ENCODE data around the gene MYCN.

The MYCN gene

GRCh38 chr2:15931319-15931890 is 8.9 kb upstream of the MYCN start:
- DNase-seq (ENCODE audit: low read depth): no peak

- DNase-seq (ENCODE audit: low read depth): no peak
These were observed 8.4 kb upstream of the MYCN start for GRCh38 chr2:15931950-15932349.

GRCh38 chr2:15932394-15933183 is 7.8 kb upstream of the MYCN start:
- no peak for DNase-seq (ENCODE audit: low read depth)

GRCh38 chr2:15933184-15933845 is 7.0 kb upstream of the MYCN start:
- DNase-seq (ENCODE audit: low read depth): no peak

GRCh38 chr2:15934291-15934945 is 5.9 kb upstream of the MYCN start:
- DNase-seq (ENCODE audit: low read depth): no peak

- DNase-seq (ENCODE audit: low read depth): no peak
These were observed 5.2 kb upstream of the MYCN start for GRCh38 chr2:15935189-15935588.

GRCh38 chr2:15935675-15936074 is 4.7 kb upstream of the MYCN start:
- DNase-seq (ENCODE audit: low read depth): no peak

- DNase-seq (ENCODE audit: low read depth): no peak
These were observed 3.9 kb upstream of the MYCN start for GRCh38 chr2:15936277-15937104.

- no peak for DNase-seq (ENCODE audit: low read depth)
These were observed 3.1 kb upstream of the MYCN start for GRCh38 chr2:15937105-15937881.

GRCh38 chr2:15937882-15938802 is 2.2 kb upstream of the MYCN start:
- no peak for DNase-seq (ENCODE audit: low read depth)

GRCh38 chr2:15938803-15939555 is 1.4 kb upstream of the MYCN start:
- DNase-seq (ENCODE audit: low read depth): no peak

GRCh38 chr2:15939556-15939853 is 845 bp upstream of the MYCN start:
- no peak for DNase-seq (ENCODE audit: low read depth)

GRCh38 chr2:15940661-15941480 is 521 bp downstream of the MYCN start:
- no peak for DNase-seq (ENCODE audit: low read depth)

- DNase-seq (ENCODE audit: low read depth): no peak
These were observed 1.1 kb downstream of the MYCN start for GRCh38 chr2:15941481-15941850.

- DNase-seq (ENCODE audit: low read depth): no peak
These were observed 1.7 kb downstream of the MYCN start for GRCh38 chr2:15941871-15942710.

- no peak for DNase-seq (ENCODE audit: low read depth)
These were observed 2.5 kb downstream of the MYCN start for GRCh38 chr2:15942711-15943345.
